ENCODE data around the gene CERS1.

The CERS1 gene

GRCh38 chr19:18869023-18869618 is 26.8 kb downstream of the CERS1 start:
- DNase-seq, result no peak

- no peak for DNase-seq
Observed at GRCh38 chr19:18868380-18869022, 27.5 kb downstream of the CERS1 start.

- no peak for DNase-seq
Observed at GRCh38 chr19:18867751-18868150, 28.2 kb downstream of the CERS1 start.

- no peak for DNase-seq
Observed at GRCh38 chr19:18867199-18867598, 28.8 kb downstream of the CERS1 start.

GRCh38 chr19:18866800-18867123 is 29.2 kb downstream of the CERS1 start:
- no peak for DNase-seq

GRCh38 chr19:18865973-18866799 is 29.8 kb downstream of the CERS1 start:
- peak; percentile 1 to 26 for DNase-seq

- no peak for DNase-seq
Observed at GRCh38 chr19:18865106-18865972, 30.6 kb downstream of the CERS1 start.

GRCh38 chr19:18863843-18864362 is 32.1 kb downstream of the CERS1 start:
- DNase-seq, result no peak

GRCh38 chr19:18862976-18863842 is 32.7 kb downstream of the CERS1 start:
- DNase-seq, result no peak

- DNase-seq, result no peak
Observed at GRCh38 chr19:18861917-18862316, 34.0 kb downstream of the CERS1 start.

- no peak for DNase-seq
Observed at GRCh38 chr19:18861235-18861634, 34.7 kb downstream of the CERS1 start.

- no peak for DNase-seq
Observed at GRCh38 chr19:18860725-18861124, 35.2 kb downstream of the CERS1 start.

- no peak for DNase-seq
Observed at GRCh38 chr19:18860302-18860700, 35.7 kb downstream of the CERS1 start.

- DNase-seq, result no peak
Observed at GRCh38 chr19:18859676-18860301, 36.2 kb downstream of the CERS1 start.

GRCh38 chr19:18858906-18859646 is 36.9 kb downstream of the CERS1 start:
- DNase-seq, result no peak

GRCh38 chr19:18857223-18857622 is 38.7 kb downstream of the CERS1 start:
- DNase-seq, result no peak

GRCh38 chr19:18856385-18857126 is 39.4 kb downstream of the CERS1 start:
- no peak for DNase-seq

- no peak for DNase-seq
Observed at GRCh38 chr19:18855647-18856384, 40.1 kb downstream of the CERS1 start.

- no peak for DNase-seq
Observed at GRCh38 chr19:18854982-18855381, 41.0 kb downstream of the CERS1 start.
